Activated CD8-positive, alpha-beta memory T cell treated with anti-CD3 and anti-CD28 coated beads, Interleukin-2, amount 50 U/mL, for 24 hours (primary cell): ENCODE measurements around the gene HDAC4.

ENCODE experiments used
- DNase-seq: peaks from one replicate; pipeline ENCODE4 v3.0.0-alpha.2; 2020; ENCODE audit errors: extremely low read depth

Gene HDAC4

GRCh38 chr2:239255218-239255617 is 145.6 kb downstream of the HDAC4 start:
- DNase-seq: no peak

- DNase-seq: no peak
Observed at GRCh38 chr2:239253701-239254436, 147.0 kb downstream of the HDAC4 start.

DNA sequence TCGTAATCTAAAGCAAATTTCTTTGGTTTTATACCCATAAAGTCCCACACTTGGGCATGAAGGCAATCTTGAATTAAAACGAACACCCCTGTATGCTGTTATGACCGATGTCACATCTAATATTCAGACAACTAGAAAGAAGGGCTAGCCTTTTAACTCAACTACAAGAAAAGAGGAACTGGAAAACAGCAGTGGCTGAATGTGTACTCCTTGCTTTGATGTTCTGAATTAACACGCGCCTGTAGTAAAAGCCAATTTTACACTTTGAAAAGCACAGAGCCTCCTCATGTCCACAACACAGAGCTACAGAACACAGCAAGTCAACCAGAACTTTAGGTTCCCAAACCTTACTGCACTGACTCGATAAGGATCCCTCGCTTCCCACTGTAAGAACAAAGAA is 147.6 kb downstream of the HDAC4 start:
- DNase-seq: no peak

DNA sequence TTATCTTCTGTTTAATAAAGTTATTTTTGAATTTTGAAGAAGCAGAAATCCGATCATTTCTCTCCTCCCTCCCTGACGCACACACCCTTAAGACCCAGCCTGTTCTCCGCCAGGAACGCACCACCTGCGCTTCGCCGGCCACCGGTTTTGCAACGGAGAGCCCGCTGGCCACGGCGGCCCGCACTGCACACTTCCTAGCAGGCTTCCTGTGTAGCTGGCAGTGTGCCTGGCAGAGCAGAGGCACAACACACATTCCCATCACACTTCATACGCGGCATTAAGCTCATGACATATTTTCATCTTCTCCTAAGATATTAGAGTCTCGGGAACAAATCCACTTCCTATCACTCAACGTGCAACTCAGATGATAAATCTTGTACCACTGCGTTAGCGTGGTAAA is 148.0 kb downstream of the HDAC4 start:
- DNase-seq: no peak

DNA sequence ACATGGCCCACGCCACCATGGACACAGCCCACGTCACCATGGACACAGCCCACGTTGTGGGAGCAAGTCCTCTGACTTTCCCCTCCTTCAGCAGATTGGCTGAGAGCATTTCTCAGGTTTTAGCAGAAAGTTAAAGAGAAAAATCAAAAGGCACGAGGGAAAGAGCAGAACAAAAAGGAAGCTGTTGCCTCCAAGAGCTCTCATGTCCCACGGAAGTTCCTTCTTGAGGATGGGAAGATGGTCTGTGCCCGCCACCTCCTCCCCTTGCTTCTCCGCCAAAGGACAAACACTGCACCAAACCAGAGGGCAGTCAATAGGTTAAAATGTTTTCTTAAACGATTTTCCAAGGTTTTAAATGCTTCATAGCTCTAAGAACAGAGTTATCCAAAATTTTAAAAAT is 148.4 kb downstream of the HDAC4 start:
- DNase-seq: no peak

DNA sequence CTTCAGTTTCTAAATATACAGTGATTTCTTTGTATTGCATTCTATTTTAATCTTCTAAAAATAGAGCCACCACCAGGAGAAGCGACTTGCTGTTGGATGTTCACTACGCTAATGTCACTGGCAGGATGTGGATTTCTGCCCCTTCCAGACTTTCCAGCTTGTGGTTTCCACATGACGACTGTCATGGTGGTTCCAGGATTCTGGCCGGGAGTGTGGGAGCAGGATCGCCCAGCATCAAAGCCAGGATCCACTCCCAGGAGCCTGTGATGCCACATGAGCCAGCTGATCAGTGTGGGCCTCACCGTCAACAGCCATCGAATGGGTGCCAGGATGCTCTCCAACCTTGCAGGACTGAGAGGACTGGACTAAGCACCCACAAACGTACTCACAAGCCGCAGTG is 148.8 kb downstream of the HDAC4 start:
- DNase-seq: no peak

GRCh38 chr2:239250216-239251081 is 150.4 kb downstream of the HDAC4 start:
- DNase-seq: no peak

DNA sequence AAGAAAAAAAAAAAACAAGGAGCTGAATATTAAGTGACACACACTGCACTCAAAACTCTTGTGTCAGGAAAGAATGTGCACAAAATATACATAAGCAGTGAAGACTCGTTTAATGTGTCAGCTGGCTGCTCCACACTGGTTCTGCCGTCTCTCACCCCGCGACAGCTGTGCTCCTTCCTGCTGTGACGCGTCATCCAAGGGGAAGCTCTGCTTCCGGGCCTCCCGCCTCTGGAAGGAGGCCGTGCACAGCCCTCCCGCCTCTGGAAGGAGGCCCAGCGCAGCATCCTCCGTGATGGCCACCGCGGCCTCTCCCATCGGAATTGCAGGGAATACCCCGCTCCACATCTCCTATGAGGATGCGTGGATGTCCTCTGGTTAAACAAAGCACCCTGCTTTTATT is 151.0 kb downstream of the HDAC4 start:
- DNase-seq: no peak

DNA sequence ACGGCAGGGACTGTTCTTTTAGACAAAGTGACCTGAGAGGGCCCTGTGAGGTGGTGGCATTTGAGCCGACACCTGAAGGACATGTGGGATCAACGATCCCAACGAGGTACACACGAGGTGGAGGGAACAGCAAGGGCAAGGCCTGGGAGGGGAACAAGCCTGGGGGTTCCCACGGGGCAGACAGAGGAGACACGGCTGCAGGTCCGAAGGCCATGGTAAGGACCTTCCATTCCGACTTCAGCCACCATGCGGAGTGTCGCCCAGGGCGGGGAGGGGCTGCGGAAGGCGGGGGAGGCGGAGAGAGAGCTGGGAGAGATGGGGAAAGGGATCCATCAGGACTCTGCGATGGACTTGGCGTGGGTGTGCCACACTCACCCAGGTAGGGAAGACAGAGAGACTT is 151.8 kb downstream of the HDAC4 start:
- no peak for DNase-seq

GRCh38 chr2:239247401-239248245 is 153.2 kb downstream of the HDAC4 start:
- DNase-seq: no peak

- no peak for DNase-seq
Observed at GRCh38 chr2:239246723-239247122, 154.1 kb downstream of the HDAC4 start.

DNA sequence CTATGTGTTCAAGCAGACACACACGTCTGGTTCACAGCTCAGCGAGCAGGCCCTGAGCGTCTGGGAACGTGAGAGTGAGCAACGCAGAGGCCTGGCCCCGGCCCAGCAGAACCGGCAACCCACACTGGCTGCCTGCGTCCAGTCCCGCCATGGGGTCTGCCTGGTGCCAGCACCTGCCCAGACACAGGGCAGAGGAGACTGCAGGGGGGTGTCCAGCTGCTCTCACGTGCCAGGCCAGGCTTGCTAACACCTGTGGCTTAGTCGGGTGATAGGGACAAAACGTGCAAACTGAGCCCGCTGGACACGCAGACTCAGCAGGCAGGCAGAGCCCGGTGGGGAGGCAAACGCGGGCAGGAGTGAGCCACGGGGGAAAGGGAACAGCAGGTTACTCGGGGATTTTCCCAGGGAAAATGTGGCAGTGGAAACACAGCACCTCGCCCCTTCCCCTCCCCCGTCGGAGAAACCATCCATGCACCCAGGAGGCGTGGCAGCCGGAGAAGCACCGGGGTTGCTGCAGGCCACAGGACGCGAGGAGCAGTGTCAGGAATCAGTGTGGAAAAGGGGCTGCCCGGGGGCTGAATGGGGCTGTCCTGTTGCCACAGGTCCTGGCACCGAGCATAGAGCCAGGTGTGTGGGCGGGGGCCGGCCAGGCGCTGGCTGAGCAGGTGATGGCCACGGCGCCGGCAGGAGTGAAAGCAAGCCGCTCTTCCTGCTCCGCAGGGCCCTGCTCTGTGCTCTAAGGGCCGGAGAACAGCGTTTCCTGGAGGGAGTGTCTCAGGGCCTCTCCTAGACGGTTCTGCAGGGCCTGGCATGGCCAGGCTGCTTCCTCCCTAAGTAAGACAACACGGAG is 154.7 kb downstream of the HDAC4 start:
- no peak for DNase-seq

GRCh38 chr2:239245107-239245506 is 155.7 kb downstream of the HDAC4 start:
- DNase-seq: no peak

DNA sequence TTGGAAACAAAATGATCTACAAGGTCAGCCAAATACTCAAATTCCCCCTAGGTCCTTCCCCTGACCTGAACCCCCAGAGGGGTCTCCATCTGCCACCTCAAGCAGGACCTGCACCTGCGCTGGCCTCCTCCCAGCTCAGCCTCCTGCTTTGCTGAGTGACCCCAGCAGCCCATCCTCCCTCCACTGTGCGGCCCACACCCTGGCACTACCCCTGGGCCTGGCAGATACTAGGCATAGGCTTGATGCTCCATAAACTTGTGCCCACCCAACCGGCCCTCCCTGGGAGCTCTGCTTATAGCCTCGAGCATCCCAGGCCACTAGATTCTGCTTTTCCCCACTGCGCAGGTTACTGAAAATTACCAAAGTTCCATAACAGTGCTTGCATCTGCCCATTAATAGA is 156.2 kb downstream of the HDAC4 start:
- no peak for DNase-seq

GRCh38 chr2:239241431-239241960 is 159.3 kb downstream of the HDAC4 start:
- no peak for DNase-seq

DNA sequence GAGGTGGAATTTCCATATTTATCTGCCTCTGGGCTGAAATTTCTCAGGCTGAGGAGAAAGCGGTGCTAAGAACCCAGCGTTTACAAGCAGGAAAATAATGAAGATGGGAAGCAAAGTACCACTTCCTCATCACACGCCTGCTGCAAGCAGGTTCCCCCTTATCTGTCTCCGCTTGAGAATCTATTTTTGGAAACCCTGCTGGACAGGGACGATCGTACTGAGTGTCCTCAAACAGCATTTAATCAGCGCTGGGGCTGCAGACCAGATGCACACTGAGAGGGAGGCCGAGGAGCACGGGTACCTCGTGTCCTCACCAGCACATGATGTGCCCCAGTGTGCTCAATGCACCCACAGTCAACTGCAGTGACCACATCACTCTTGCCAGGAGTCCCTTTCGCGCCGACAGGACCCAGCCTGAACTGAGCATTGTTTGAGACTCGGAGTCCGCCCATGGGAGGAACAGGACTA is 160.4 kb downstream of the HDAC4 start:
- no peak for DNase-seq

DNA sequence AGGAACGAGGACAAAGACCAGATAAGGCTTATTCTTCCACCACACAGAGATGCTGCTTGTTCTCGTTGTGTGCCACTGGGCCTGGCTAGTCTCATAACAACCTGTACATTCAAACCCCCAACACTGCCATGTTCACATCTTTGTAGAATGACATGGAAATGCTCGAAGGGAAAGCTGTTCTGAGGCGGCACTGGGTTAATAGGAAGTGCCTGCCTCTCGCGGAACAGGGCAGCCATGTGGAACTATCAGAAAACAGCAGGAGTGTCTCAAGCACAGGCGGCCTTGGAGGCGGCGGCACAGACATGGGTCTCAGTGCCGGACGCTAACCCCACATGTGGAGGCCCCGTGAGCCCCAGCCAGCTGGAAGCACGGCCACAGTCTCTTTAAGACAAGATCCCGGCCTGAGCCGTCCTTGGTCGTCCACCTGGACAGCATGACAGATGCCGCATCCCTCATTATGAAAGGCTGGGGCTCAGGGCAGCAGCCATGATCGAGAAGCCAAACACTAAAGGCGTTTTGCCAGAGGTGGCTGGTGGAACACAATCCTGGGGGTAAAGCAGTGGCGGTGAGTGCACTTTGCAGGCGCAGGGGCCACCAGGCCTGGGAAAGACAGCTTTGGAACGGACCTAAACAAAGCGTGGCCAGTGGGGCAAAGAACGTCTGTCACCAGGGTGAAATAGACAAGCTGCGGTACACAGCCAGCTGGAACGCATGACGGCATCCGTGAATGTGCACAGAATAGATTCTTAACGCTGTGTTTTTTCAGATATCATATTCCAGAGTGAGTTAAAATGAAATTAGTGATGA is 161.0 kb downstream of the HDAC4 start:
- no peak for DNase-seq

GRCh38 chr2:239238839-239239606 is 161.8 kb downstream of the HDAC4 start:
- no peak for DNase-seq

- DNase-seq: no peak
Observed at GRCh38 chr2:239238381-239238780, 162.4 kb downstream of the HDAC4 start.
